DND-41 (cell line): ENCODE results near the gene LYPD3.
A peak's percentile ranks its signal among the peaks of the same experiment; 100 is the strongest.

ENCODE experiments used
- ATAC-seq: fragments of 200-7000 bp; cut with Tn5 transposase; 3 replicates; pipeline ENCODE4 v1.9.1; 2021; ENCODE audit warnings: low read depth; ENCODE audit not compliant: insufficient read depth
- DNase-seq: peaks from one replicate; pipeline ENCODE4 v3.0.0-alpha.2; 2020
- H2AFZ ChIP-seq: 2 replicates; pipeline ENCODE4 v1.6.0; 2012; ENCODE audit warnings: low read depth, low read length
- H3K27ac ChIP-seq: 2 replicates; pipeline ENCODE4 v1.5.1; 2012; ENCODE audit warnings: low read length, inconsistent platforms
- H3K27me3 ChIP-seq: fragments of 200-600 bp; sonication (generic); 2 replicates; pipeline ENCODE4 v1.6.0; 2012; ENCODE audit warnings: low read length, mild to moderate bottlenecking, inconsistent platforms; ENCODE audit not compliant: insufficient read depth, poor library complexity
- H3K36me3 ChIP-seq: 2 replicates; pipeline ENCODE4 v1.5.1; 2012; ENCODE audit warnings: low read length, inconsistent platforms; ENCODE audit not compliant: insufficient read depth
- H3K4me1 ChIP-seq: 2 replicates; pipeline ENCODE4 v1.5.1; 2012; ENCODE audit warnings: mild to moderate bottlenecking, low read length; ENCODE audit not compliant: insufficient read depth
- H3K4me2 ChIP-seq: 2 replicates; pipeline ENCODE4 v1.6.0; 2012; ENCODE audit warnings: mild to moderate bottlenecking, moderate library complexity, low read length, inconsistent platforms; ENCODE audit not compliant: insufficient read depth
- H3K4me3 ChIP-seq, 2 experiments: fragments of 200-600 bp in 1 of 2; shearing (Covaris generic) in 1 of 2; 2 replicates each; pipeline ENCODE4 v1.5.1; 2012 to 2016; ENCODE audit warnings: inconsistent platforms in 2 of 2, low read length in 2 of 2, mild to moderate bottlenecking in 2 of 2, low read depth in 1 of 2, moderate library complexity in 1 of 2
- H3K79me2 ChIP-seq: 2 replicates; pipeline ENCODE4 v1.6.0; 2012; ENCODE audit warnings: low read length, inconsistent platforms; ENCODE audit not compliant: insufficient read depth
- H3K9ac ChIP-seq: 2 replicates; pipeline ENCODE4 v1.6.0; 2012; ENCODE audit warnings: low read depth, mild to moderate bottlenecking, inconsistent platforms, low read length, moderate library complexity
- H3K9me3 ChIP-seq: 2 replicates; pipeline ENCODE4 v1.5.1; 2012; ENCODE audit warnings: low read length, moderate library complexity, mild to moderate bottlenecking, inconsistent platforms; ENCODE audit not compliant: insufficient read depth, severe bottlenecking
- H4K20me1 ChIP-seq: 2 replicates; pipeline ENCODE4 v1.6.0; 2012; ENCODE audit warnings: low read length; ENCODE audit not compliant: insufficient read depth
- EZH2 ChIP-seq: IDR thresholded peaks from 3 replicates; pipeline ENCODE4 v1.6.1; 2012; ENCODE audit warnings: borderline replicate concordance, low read depth, mild to moderate bottlenecking, moderate library complexity, low read length, inconsistent platforms; ENCODE audit not compliant: severe bottlenecking
- TF ChIP-seq, protein P1 (sequence below): IDR thresholded peaks from 2 replicates; pipeline ENCODE4 v1.5.1; 2012; ENCODE audit warnings: borderline replicate concordance, low read length, moderate library complexity, mild to moderate bottlenecking; ENCODE audit not compliant: poor library complexity, severe bottlenecking; ENCODE audit errors: extremely low read depth

The LYPD3 gene

DNA sequence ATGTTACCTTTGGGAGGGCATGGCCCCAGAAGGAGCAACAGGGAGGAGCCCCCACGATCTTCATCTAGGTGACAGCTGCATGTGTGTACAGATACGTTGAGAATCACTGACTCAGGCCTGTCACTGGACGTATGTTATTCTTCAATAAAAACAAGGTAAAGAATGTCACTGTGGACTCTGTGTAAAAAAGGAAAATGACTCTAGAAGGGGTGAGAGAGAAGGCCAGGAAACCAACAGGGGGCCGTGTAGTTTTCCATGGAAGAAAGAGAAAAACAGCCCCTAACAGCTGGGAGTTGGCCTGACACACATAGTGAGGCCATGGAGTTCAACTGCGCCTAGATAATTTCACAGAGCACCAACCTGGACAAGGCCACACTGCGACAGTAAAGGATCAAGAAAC is 1.9 kb upstream of the LYPD3 start:
- Histone ChIP-seq H3K36me3 (no peaks in the 10 kb centered on the region), H3K27me3 (no peaks in the 10 kb centered on the region), H3K27ac (no peak overlapping the region), H3K4me2 (no peak overlapping the region), H4K20me1 (no peaks in the 10 kb centered on the region), H3K9ac (no peak overlapping the region), H3K9me3 (no peaks in the 10 kb centered on the region), H3K4me3 (no peak overlapping the region), H3K79me2 (no peaks in the 10 kb centered on the region), H2AFZ (no peak overlapping the region), H3K4me1 (peaks cover 28% of the 10 kb centered on the region)
- DNase-seq (no peak), ATAC-seq (no peak)
- TF ChIP-seq EZH2: no peak
- TF ChIP-seq, protein P1, sequence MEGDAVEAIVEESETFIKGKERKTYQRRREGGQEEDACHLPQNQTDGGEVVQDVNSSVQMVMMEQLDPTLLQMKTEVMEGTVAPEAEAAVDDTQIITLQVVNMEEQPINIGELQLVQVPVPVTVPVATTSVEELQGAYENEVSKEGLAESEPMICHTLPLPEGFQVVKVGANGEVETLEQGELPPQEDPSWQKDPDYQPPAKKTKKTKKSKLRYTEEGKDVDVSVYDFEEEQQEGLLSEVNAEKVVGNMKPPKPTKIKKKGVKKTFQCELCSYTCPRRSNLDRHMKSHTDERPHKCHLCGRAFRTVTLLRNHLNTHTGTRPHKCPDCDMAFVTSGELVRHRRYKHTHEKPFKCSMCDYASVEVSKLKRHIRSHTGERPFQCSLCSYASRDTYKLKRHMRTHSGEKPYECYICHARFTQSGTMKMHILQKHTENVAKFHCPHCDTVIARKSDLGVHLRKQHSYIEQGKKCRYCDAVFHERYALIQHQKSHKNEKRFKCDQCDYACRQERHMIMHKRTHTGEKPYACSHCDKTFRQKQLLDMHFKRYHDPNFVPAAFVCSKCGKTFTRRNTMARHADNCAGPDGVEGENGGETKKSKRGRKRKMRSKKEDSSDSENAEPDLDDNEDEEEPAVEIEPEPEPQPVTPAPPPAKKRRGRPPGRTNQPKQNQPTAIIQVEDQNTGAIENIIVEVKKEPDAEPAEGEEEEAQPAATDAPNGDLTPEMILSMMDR: no peak

DNA sequence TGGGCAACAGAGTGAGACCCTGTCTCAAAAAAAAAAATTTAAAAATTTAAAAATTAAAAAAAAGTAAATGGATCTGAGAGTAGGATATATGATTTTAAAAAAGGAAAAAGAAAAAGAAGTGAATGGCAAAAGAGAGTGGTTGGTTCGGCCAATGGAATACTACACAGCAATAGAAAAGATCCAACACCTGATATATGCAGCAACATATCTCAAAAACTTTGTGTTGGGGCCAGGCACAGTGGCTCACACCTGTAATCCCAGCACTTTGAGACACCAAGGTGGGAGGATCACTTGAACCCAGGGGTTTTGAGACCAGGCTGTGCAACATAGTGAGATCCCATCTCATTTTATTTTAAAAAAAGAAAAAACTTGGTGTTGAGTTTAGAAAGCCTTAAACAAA is 1.4 kb upstream of the LYPD3 start:
- H3K4me3 ChIP-seq: no peak overlapping the region
- H3K27ac ChIP-seq: no peak overlapping the region
- DNase-seq (no peak), ATAC-seq (no peak)
- H3K27me3 ChIP-seq: no peaks in the 10 kb centered on the region
- H3K36me3 ChIP-seq: no peaks in the 10 kb centered on the region
- H2AFZ ChIP-seq: no peak overlapping the region
- TF ChIP-seq EZH2: no peak
- no peak overlapping the region for H3K9ac ChIP-seq
- no peaks in the 10 kb centered on the region for H3K9me3 ChIP-seq
- H3K4me2 ChIP-seq: no peak overlapping the region
- peaks cover 28% of the 10 kb centered on the region for H3K4me1 ChIP-seq
- H4K20me1 ChIP-seq: no peaks in the 10 kb centered on the region
- H3K79me2 ChIP-seq: no peaks in the 10 kb centered on the region

DNA sequence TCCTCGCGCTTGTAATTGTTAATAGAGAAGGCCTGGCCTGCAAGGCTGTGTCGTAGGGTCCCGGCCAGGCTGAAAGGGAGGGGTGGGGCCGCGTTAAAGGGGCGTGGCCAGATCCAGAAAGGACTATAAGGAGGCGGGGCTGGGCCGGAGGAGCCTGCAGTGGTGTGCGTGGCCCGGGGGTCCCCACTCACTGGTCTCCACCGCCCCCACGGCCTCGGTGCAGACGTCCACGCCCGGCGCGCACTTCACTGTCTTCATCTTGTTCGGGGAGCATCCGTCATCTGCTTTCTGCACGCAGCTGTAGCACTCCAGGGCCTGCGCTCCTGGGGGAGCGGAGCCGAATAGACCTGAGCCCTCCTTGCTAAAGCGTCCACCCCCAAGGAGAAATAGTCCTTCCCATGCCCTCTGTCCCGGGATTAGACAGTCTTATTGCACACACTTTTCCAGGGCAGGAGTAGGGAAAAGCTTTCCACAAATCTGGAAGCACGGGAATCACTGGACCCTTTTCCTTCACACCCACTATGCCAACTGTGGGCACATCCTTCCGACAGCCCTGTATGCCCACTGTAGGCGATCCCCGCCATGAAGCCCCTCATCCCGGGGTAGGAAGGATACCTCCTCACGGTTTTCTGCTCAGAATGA is 1.2 kb downstream of the LYPD3 start:
- 0 out of 2 replicates have a peak overlapping the region, but pooled peaks have one; percentile 9 for H3K27ac ChIP-seq
- peak overlapping the region; percentile 48 for H3K9ac ChIP-seq

More for the DNA sequence above, 1.2 kb downstream of the LYPD3 start:
- H2AFZ ChIP-seq: peak overlapping the region; percentile 74
- H3K4me3 ChIP-seq: peak overlapping the region; percentile 25 to 56; a peak in 3 of 4 replicates
- H3K4me2 ChIP-seq: peak overlapping the region; percentile 75
- H3K4me1 ChIP-seq: peaks cover 25% of the 10 kb centered on the region
- no peak for DNase-seq
- no peak for ATAC-seq
- no peaks in the 10 kb centered on the region for H4K20me1 ChIP-seq
- no peaks in the 10 kb centered on the region for H3K27me3 ChIP-seq
- TF ChIP-seq, protein P1: no peak
- no peak for TF ChIP-seq EZH2
- no peaks in the 10 kb centered on the region for H3K9me3 ChIP-seq
- H3K36me3 ChIP-seq: no peaks in the 10 kb centered on the region
- no peaks in the 10 kb centered on the region for H3K79me2 ChIP-seq
